Naive thymus-derived CD4-positive, alpha-beta T cell (primary cell): ENCODE measurements around the gene SLAMF7. TPM values are rescaled to one million over a fixed set of nuclear protein-coding genes. Genes with fewer than 3 reads are reported as not detected.

Experiments used
- ATAC-seq: fragments of 150-1000 bp; cut with Tn5 transposase; 2 replicates; pipeline ENCODE4 v1.10.0; 2021; ENCODE audit warnings: mild to moderate bottlenecking, moderate library complexity
- CTCF ChIA-PET: fragments of 350-600 bp; sonication (Branson Sonifier 250); formaldehyde crosslinking; loops from one replicate; lab custom pipeline; 2021; ENCODE audit warnings: antibody characterized with exemption; lab: Charles Lee
- POLR2A ChIA-PET: fragments of 350-600 bp; sonication (Branson Sonifier 250); formaldehyde crosslinking; loops from one replicate; lab custom pipeline; 2021; ENCODE audit warnings: antibody characterized with exemption, inconsistent platforms; lab: Charles Lee
- DNase-seq, 9 donors: peaks; one replicate each; pipeline versions ENCODE4 v3.0.0 to v3.0.0-alpha.2; 2020 to 2022; ENCODE audit warnings: mixed read lengths in 1 of 9
- H3K27ac ChIP-seq: one replicate; pipeline ENCODE4 v1.7.0; 2013; ENCODE audit warnings: mild to moderate bottlenecking, low read depth, low read length, moderate library complexity
- H3K27me3 ChIP-seq, 2 donors: one replicate each; pipeline ENCODE4 v1.7.0; 2013; ENCODE audit warnings: low read length in 2 of 2, mild to moderate bottlenecking in 2 of 2, moderate library complexity in 2 of 2; ENCODE audit not compliant: control insufficient read depth in 2 of 2, insufficient read depth in 2 of 2
- H3K36me3 ChIP-seq, 3 experiments: 1 replicate in 2 of 3; 2 replicates in 1 of 3; pipeline ENCODE4 v1.7.0; 2013; ENCODE audit warnings: low read length in 3 of 3, mild to moderate bottlenecking in 3 of 3, moderate library complexity in 1 of 3; ENCODE audit not compliant: insufficient read depth in 3 of 3, control insufficient read depth in 2 of 3
- H3K4me1 ChIP-seq, 2 donors: one replicate each; pipeline ENCODE4 v1.7.0; 2013; ENCODE audit warnings: low read length in 2 of 2, mild to moderate bottlenecking in 2 of 2, moderate library complexity in 1 of 2; ENCODE audit not compliant: control insufficient read depth in 2 of 2, insufficient read depth in 2 of 2
- H3K4me3 ChIP-seq: 2 replicates; pipeline ENCODE4 v1.7.0; 2013; ENCODE audit warnings: mild to moderate bottlenecking, low read length
- H3K9me3 ChIP-seq, 3 experiments: 1 replicate in 2 of 3; 2 replicates in 1 of 3; pipeline ENCODE4 v1.7.0; 2013; ENCODE audit warnings: low read length in 3 of 3; ENCODE audit not compliant: control insufficient read depth in 2 of 3
- H3K27ac Mint-ChIP-seq, 9 donors: one replicate each; pipeline ENCODE4 v1.8.0; 2020 to 2022; ENCODE audit warnings: mixed read lengths in 9 of 9, mild to moderate bottlenecking in 8 of 9, moderate library complexity in 5 of 9, inconsistent platforms in 2 of 9
- H3K27me3 Mint-ChIP-seq, 5 donors: one replicate each; pipeline ENCODE4 v1.8.0; 2021 to 2022; ENCODE audit warnings: mixed read lengths in 5 of 5, mild to moderate bottlenecking in 1 of 5
- H3K36me3 Mint-ChIP-seq, 5 donors: one replicate each; pipeline ENCODE4 v1.8.0; 2020 to 2022; ENCODE audit warnings: mixed read lengths in 5 of 5, mild to moderate bottlenecking in 3 of 5, inconsistent platforms in 1 of 5
- H3K4me1 Mint-ChIP-seq, 7 donors: one replicate each; pipeline ENCODE4 v1.8.0; 2020 to 2022; ENCODE audit warnings: mixed read lengths in 7 of 7, mild to moderate bottlenecking in 3 of 7, inconsistent platforms in 1 of 7
- H3K4me3 Mint-ChIP-seq, 10 donors: one replicate each; pipeline ENCODE4 v1.8.0; 2020 to 2022; ENCODE audit warnings: mild to moderate bottlenecking in 10 of 10, mixed read lengths in 10 of 10, moderate library complexity in 6 of 10, inconsistent platforms in 2 of 10
- H3K9me3 Mint-ChIP-seq, 11 donors: one replicate each; pipeline ENCODE4 v1.8.0; 2020 to 2022; ENCODE audit warnings: mixed read lengths in 11 of 11, mild to moderate bottlenecking in 4 of 11, inconsistent platforms in 1 of 11, moderate library complexity in 1 of 11
- intact Hi-C, 2 donors: fragments of 100-400 bp; cut with micrococcal nuclease; formaldehyde crosslinking; loops; one replicate each; pipeline ENCODE4 v1.15.1; 2023
- polyA plus RNA-seq, 2 donors: library from polyadenylated mRNA; unstranded; fragments of 300-500 nt; fragmentation: Illumina TruSeq; gene quantifications; one replicate each; pipeline ENCODE4 v1.2.3, GENCODE V29; 2021
- total RNA-seq, 6 experiments: library from RNA in 5 of 6; stranded (reverse) in 5 of 6; gene quantifications; 1 replicate in 5 of 6; 2 replicates in 1 of 6; pipeline ENCODE4 v1.2.3 and lab custom pipeline; 2021 to 2026

The SLAMF7 gene
- total and polyA plus RNA-seq, 7 experiments from 2014 or later, result 0.21 to 39.3 (median 2.4) TPM

DNA sequence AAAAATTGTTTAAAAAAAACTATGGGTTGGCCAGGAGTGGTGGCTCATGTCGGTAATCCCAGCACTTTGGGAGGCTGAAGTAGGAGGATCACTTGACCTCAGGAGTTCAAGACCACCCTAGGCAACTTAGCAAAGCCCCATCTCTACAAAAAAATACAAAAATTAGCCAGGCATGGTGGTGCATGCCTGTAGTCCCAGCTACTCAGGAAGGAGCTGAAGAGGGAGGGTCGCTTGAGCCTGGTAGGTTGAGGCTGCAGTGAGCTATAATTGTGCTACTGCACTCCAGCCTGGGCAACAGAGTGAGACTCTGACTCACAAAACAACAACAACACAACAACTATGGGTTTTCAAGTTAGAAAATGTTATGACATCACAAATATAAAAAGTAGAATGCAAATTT lies 16.4 kb downstream of the SLAMF7 start:
- peaks cover 3 to 45% (median 10%) of the 10 kb centered on the region in 7 donors for H3K4me1 Mint-ChIP-seq
- H3K27me3 Mint-ChIP-seq, result no peaks in the 10 kb centered on the region
- H3K4me3 Mint-ChIP-seq, result peak overlapping the region in 1 of 10 donors; percentile 23
- peaks cover 0 to 10% (median 0%) of the 10 kb centered on the region in 11 donors for H3K9me3 Mint-ChIP-seq
- Histone ChIP-seq H3K4me3 (no peak overlapping the region), H3K36me3 (peaks cover 0 to 12% (median 0%) of the 10 kb centered on the region in 3 experiments), H3K4me1 (peaks cover 0 to 73% of the 10 kb centered on the region in 2 donors), H3K27me3 (no peaks in the 10 kb centered on the region), H3K27ac (no peak overlapping the region), H3K9me3 (no peaks in the 10 kb centered on the region)
- H3K36me3 Mint-ChIP-seq, result peaks cover 0 to 22% (median 0%) of the 10 kb centered on the region in 5 donors
- peak overlapping the region in 2 of 9 donors; percentile 77 to 78 for H3K27ac Mint-ChIP-seq
- POLR2A ChIA-PET, result interaction anchor here (0.7 kb wide), 1 partner anchor 11 kb away, joined by 3 read pairs; no protein-coding TSS in a partner anchor
- DNase-seq (no peak), ATAC-seq (no peak)
- intact Hi-C loops, result no loop called here
- CTCF ChIA-PET, result interaction anchor here (1.2 to 1.3 kb wide), 2 partner anchors 9 to 63 kb away, joined by 3 to 4 read pairs; no protein-coding TSS in a partner anchor

DNA sequence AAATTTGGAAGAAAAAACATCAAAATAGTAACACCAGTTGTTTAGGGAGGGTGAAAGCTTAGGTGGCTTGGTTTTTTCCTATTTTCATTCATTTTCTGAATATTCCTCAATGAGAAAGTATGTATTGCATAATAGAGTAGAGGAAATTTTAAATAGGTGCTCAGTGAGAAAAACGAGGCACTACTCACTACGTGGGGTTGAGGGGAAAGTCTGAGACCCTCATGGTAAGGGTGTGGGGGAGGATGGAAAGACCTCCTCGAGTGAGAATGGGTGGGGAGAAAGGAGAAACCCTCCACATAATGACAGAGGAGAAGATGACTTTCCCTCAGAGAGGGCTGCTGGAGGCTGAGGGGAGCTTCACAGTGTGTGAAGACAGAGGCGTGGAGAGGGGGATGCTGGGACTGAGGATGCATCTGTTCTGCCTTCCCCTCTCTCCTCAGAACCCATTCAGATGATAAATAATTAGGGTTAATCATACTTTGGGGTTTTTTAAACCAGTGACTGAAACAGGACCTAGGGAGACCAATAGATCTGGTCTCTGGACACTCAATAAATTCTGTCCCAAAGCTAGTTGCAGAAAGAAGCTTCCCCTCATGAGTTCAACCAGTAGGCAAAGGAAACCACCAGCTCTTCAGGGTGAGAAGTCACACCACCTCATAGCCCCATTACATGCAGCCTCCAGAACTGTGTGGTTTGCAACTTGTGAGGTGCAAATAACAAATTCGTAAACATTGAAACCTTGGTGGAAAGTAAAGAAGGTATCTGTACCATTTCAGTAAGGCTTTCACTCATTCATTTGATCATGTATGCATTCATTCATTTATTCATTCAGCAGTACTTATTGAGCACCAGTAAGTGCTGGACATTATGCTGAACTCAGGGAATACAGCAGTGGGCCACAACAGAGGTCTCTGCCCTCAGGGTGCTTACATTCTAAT lies 17.1 kb downstream of the SLAMF7 start:
- H3K9me3 Mint-ChIP-seq, result peaks cover 0 to 12% (median 0%) of the 10 kb centered on the region in 11 donors
- H3K36me3 ChIP-seq, result peaks cover 0 to 10% (median 0%) of the 10 kb centered on the region in 3 experiments
- no peaks in the 10 kb centered on the region for H3K9me3 ChIP-seq
- H3K27ac ChIP-seq, result no peak overlapping the region
- intact Hi-C loops, result loop anchor here in 1 of 2 donors (1.0 kb wide), 1 partner anchor 10 kb away; no protein-coding TSS in a partner anchor
- DNase-seq (no peak), ATAC-seq (peak; percentile 82)
- H3K4me1 Mint-ChIP-seq, result peaks cover 3 to 38% (median 9%) of the 10 kb centered on the region in 7 donors
- peaks cover 0 to 65% of the 10 kb centered on the region in 2 donors for H3K4me1 ChIP-seq
- H3K36me3 Mint-ChIP-seq, result peaks cover 0 to 19% (median 0%) of the 10 kb centered on the region in 5 donors
- POLR2A ChIA-PET, result interaction anchor here (0.7 kb wide), 1 partner anchor 12 kb away, joined by 3 read pairs; no protein-coding TSS in a partner anchor
- H3K4me3 Mint-ChIP-seq, result peak overlapping the region in 2 of 10 donors; percentile 23 to 33
- CTCF ChIA-PET, result interaction anchor here (0.6 to 1.3 kb wide), 3 partner anchors 9 to 234 kb away, joined by 4 to 6 read pairs (median 4); no protein-coding TSS in a partner anchor
- no peaks in the 10 kb centered on the region for H3K27me3 ChIP-seq
- no peaks in the 10 kb centered on the region for H3K27me3 Mint-ChIP-seq
- H3K27ac Mint-ChIP-seq, result peak overlapping the region in 3 of 9 donors; percentile 9 to 78 (median 77)
- no peak overlapping the region for H3K4me3 ChIP-seq

- POLR2A ChIA-PET, result no interaction called here
- Mint-ChIP-seq H3K9me3 (peaks cover 0 to 17% (median 0%) of the 10 kb centered on the region in 11 donors), H3K4me3 (peak overlapping the region in 1 of 10 donors; percentile 8), H3K36me3 (peaks cover 0 to 21% (median 0%) of the 10 kb centered on the region in 5 donors), H3K4me1 (peaks cover 0 to 34% (median 6%) of the 10 kb centered on the region in 7 donors), H3K27ac (peak overlapping the region in 2 of 9 donors; percentile 9 to 78), H3K27me3 (no peaks in the 10 kb centered on the region)
- H3K4me3 ChIP-seq, result no peak overlapping the region
- DNase-seq (no peak), ATAC-seq (no peak)
- H3K27me3 ChIP-seq, result no peaks in the 10 kb centered on the region
- peaks cover 0 to 62% of the 10 kb centered on the region in 2 donors for H3K4me1 ChIP-seq
- intact Hi-C loops, result loop anchor here in 1 of 2 donors (1.0 kb wide), 1 partner anchor 11 kb away; no protein-coding TSS in a partner anchor
- CTCF ChIA-PET, result interaction anchor here (0.6 to 1.1 kb wide), 2 partner anchors 74 to 233 kb away, joined by 4 to 6 read pairs; no protein-coding TSS in a partner anchor
- H3K27ac ChIP-seq, result no peak overlapping the region
- no peaks in the 10 kb centered on the region for H3K9me3 ChIP-seq
- H3K36me3 ChIP-seq, result peaks cover 0 to 10% (median 0%) of the 10 kb centered on the region in 3 experiments
Observed at GRCh38 chr1:160756849-160757201, 17.8 kb downstream of the SLAMF7 start.

DNA sequence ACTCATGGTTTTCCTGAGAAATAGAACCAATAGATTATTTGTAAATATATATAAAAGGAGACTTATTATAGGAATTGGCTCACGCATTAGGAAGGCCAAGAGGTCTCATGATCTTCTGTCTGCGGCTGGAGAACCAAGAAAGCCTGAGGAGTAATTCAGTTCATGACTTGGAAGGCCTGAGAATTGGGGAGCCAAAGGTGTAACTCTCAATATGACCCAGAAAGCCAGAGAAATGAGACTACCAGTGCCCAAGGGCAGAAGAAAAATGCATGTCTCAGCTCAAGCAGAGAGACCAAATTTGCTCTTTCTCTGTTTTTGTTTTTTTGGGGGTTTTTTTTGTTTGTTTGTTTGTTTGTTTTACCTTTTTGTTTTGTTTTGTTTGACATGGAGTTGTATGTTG lies 19.5 kb downstream of the SLAMF7 start:
- Mint-ChIP-seq H3K9me3 (peaks cover 0 to 17% (median 0%) of the 10 kb centered on the region in 11 donors), H3K36me3 (peaks cover 0 to 23% (median 0%) of the 10 kb centered on the region in 5 donors), H3K27me3 (no peaks in the 10 kb centered on the region), H3K27ac (no peak overlapping the region), H3K4me3 (no peak overlapping the region), H3K4me1 (peaks cover 0 to 22% (median 0%) of the 10 kb centered on the region in 7 donors)
- Histone ChIP-seq H3K27ac (no peak overlapping the region), H3K4me3 (no peak overlapping the region), H3K27me3 (no peaks in the 10 kb centered on the region), H3K36me3 (no peaks in the 10 kb centered on the region), H3K9me3 (no peaks in the 10 kb centered on the region), H3K4me1 (peaks cover 0 to 45% of the 10 kb centered on the region in 2 donors)
- ATAC-seq, result no peak
- intact Hi-C loops, result no loop called here
- ChIA-PET CTCF (no interaction called here), POLR2A (no interaction called here)
- DNase-seq, result no peak

- POLR2A ChIA-PET, result no interaction called here
- Histone ChIP-seq H3K36me3 (no peaks in the 10 kb centered on the region), H3K4me1 (peaks cover 0 to 33% of the 10 kb centered on the region in 2 donors), H3K9me3 (no peaks in the 10 kb centered on the region), H3K4me3 (no peak overlapping the region), H3K27ac (no peak overlapping the region), H3K27me3 (no peaks in the 10 kb centered on the region)
- Mint-ChIP-seq H3K4me1 (peaks cover 0 to 22% (median 0%) of the 10 kb centered on the region in 7 donors), H3K27ac (no peak overlapping the region), H3K4me3 (no peak overlapping the region), H3K9me3 (peaks cover 0 to 15% (median 0%) of the 10 kb centered on the region in 11 donors), H3K36me3 (peaks cover 0 to 21% (median 0%) of the 10 kb centered on the region in 5 donors), H3K27me3 (no peaks in the 10 kb centered on the region)
- no peak for DNase-seq
- intact Hi-C loops, result no loop called here
- CTCF ChIA-PET, result interaction anchor here (0.8 kb wide), 1 partner anchor 8 kb away, joined by 3 read pairs; no protein-coding TSS in a partner anchor
- no peak for ATAC-seq
Observed at GRCh38 chr1:160759740-160760139, 20.7 kb downstream of the SLAMF7 start.

DNA sequence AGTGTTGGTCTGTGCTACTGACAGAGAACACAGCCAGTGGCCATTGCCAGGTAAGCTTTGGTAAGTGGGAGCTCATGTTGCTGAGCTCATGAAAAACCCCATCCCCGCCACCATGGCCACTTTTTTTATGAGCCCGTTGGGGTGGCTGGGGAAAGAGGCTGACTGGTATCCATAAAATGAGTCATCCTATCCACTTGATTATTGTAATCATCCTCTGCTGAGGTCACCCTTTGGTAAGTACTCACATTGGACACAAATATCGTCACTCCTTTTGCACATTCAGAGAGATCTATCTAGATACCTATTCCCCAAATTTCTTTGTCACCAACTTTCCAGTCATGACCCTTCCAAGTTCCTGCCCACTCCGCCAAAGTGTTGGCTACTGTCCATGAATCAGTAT lies 22.0 kb downstream of the SLAMF7 start:
- no peak overlapping the region for H3K27ac ChIP-seq
- Mint-ChIP-seq H3K4me3 (no peak overlapping the region), H3K27me3 (no peaks in the 10 kb centered on the region), H3K9me3 (peaks cover 0 to 15% (median 0%) of the 10 kb centered on the region in 11 donors), H3K27ac (no peak overlapping the region), H3K36me3 (peaks cover 0 to 21% (median 0%) of the 10 kb centered on the region in 5 donors), H3K4me1 (peaks cover 0 to 17% (median 0%) of the 10 kb centered on the region in 7 donors)
- no peak for DNase-seq
- no peak for ATAC-seq
- intact Hi-C loops, result no loop called here
- no peaks in the 10 kb centered on the region for H3K27me3 ChIP-seq
- H3K4me1 ChIP-seq, result peaks cover 0 to 21% of the 10 kb centered on the region in 2 donors
- ChIA-PET POLR2A (no interaction called here), CTCF (interaction anchor here (2.2 kb wide), 1 partner anchor 33 kb away, joined by 6 read pairs; no protein-coding TSS in a partner anchor)
- no peak overlapping the region for H3K4me3 ChIP-seq
- no peaks in the 10 kb centered on the region for H3K36me3 ChIP-seq
- H3K9me3 ChIP-seq, result no peaks in the 10 kb centered on the region
